Measurements from ENCODE around the gene SPG11.
"Not testable (repeated sequence)": the region's sequence is repeated elsewhere in the genome, so short reads cannot be mapped to it uniquely, and the experiment has no call there.

The SPG11 gene

GRCh38 chr15:44566155-44566540 lies 97.3 kb downstream of the SPG11 start:
- no peak for DNase-seq (ENCODE audit: low read depth in 2 of 2)

- no peak for DNase-seq (ENCODE audit: low read depth in 2 of 2)
Observed at GRCh38 chr15:44565387-44566154, 97.9 kb downstream of the SPG11 start.

- DNase-seq (ENCODE audit: low read depth in 2 of 2) = not testable (repeated sequence)
Observed at GRCh38 chr15:44560926-44561325, 102.5 kb downstream of the SPG11 start.

- DNase-seq (ENCODE audit: low read depth in 2 of 2) = no peak
Observed at GRCh38 chr15:44554934-44555723, 108.3 kb downstream of the SPG11 start.

GRCh38 chr15:44550734-44551133 lies 112.7 kb downstream of the SPG11 start:
- DNase-seq (ENCODE audit: low read depth in 2 of 2) = no peak

- DNase-seq (ENCODE audit: low read depth in 2 of 2) = no peak
Observed at GRCh38 chr15:44550256-44550655, 113.2 kb downstream of the SPG11 start.

- not testable (repeated sequence) for DNase-seq (ENCODE audit: low read depth in 2 of 2)
Observed at GRCh38 chr15:44549152-44549551, 114.3 kb downstream of the SPG11 start.

GRCh38 chr15:44545913-44546802 lies 117.3 kb downstream of the SPG11 start:
- DNase-seq (ENCODE audit: low read depth in 2 of 2) = no peak

GRCh38 chr15:44544745-44545144 lies 118.7 kb downstream of the SPG11 start:
- DNase-seq (ENCODE audit: low read depth in 2 of 2) = not testable (repeated sequence)

GRCh38 chr15:44542596-44542995 lies 120.9 kb downstream of the SPG11 start:
- no peak for DNase-seq (ENCODE audit: low read depth in 2 of 2)

GRCh38 chr15:44541282-44541958 lies 122.0 kb downstream of the SPG11 start:
- DNase-seq (ENCODE audit: low read depth in 2 of 2) = no peak

GRCh38 chr15:44537735-44538240 lies 125.7 kb downstream of the SPG11 start:
- no peak for DNase-seq (ENCODE audit: low read depth in 2 of 2)

GRCh38 chr15:44536962-44537734 lies 126.3 kb downstream of the SPG11 start, which contains the start of gene EIF3J:
Gene EIF3J (plus strand): TSS chr15:44537147. CDS start chr15:44537195, 48 bp downstream.
- DNase-seq (ENCODE audit: low read depth in 2 of 2) = peak; percentile 84 to 91

- no peak for DNase-seq (ENCODE audit: low read depth in 2 of 2)
Observed at GRCh38 chr15:44536302-44536961, 127.0 kb downstream of the SPG11 start.

GRCh38 chr15:44535523-44536301 lies 127.8 kb downstream of the SPG11 start:
- DNase-seq (ENCODE audit: low read depth in 2 of 2) = no peak

- DNase-seq (ENCODE audit: low read depth in 2 of 2) = no peak
Observed at GRCh38 chr15:44535092-44535491, 128.4 kb downstream of the SPG11 start.

GRCh38 chr15:44532689-44533088 lies 130.8 kb downstream of the SPG11 start:
- no peak for DNase-seq (ENCODE audit: low read depth in 2 of 2)

- DNase-seq (ENCODE audit: low read depth in 2 of 2) = not testable (repeated sequence)
Observed at GRCh38 chr15:44532275-44532674, 131.2 kb downstream of the SPG11 start.

GRCh38 chr15:44530653-44531052 lies 132.8 kb downstream of the SPG11 start:
- DNase-seq (ENCODE audit: low read depth in 2 of 2) = no peak
